Lower leg skin (tissue), 3 donors: ENCODE measurements around the gene NAALADL1.

Source experiments
- CTCF ChIP-seq, 3 donors: fragments of 450-650 bp; IDR thresholded peaks; one replicate each; pipeline ENCODE4 v1.5.1; 2016; ENCODE audit warnings: antibody characterized with exemption in 3 of 3, mild to moderate bottlenecking in 3 of 3, moderate library complexity in 2 of 3
- POLR2A ChIP-seq, 2 donors: fragments of 450-650 bp; IDR thresholded peaks; one replicate each; pipeline ENCODE4 v1.6.1; 2016 to 2017; ENCODE audit warnings: antibody characterized with exemption in 2 of 2, mild to moderate bottlenecking in 1 of 2, moderate library complexity in 1 of 2

- TF ChIP-seq CTCF (IDR thresholded peaks at IDR 0.05) (no peak), POLR2A (IDR thresholded peaks at IDR 0.05) (no peak)
Measured at GRCh38 chr11:65072631-65072966, 14.2 kb upstream of the NAALADL1 start.
